ENCODE results near the gene XPO6. TPM values are rescaled to one million over a fixed set of nuclear protein-coding genes. Genes with fewer than 3 reads are reported as not detected.

Gene XPO6
- total RNA-seq, 1 experiment from 2014 or later, result 162 TPM

GRCh38 chr16:28105954-28106353 lies 105.8 kb downstream of the XPO6 start:
- Histone ChIP-seq H3K4me3 (replicated peaks in 1 of 2; ENCODE audit: low read depth in 1 of 2, low read length in 2 of 2) (no peak overlapping the region), H3K27ac (ENCODE audit: low read depth, low read length) (no peak overlapping the region), H3K9me2 (ENCODE audit: insufficient read depth) (no peaks in the 10 kb centered on the region), H3K4me1 (ENCODE audit: control insufficient read depth in 1 of 2, insufficient read depth in 2 of 2, low read length in 2 of 2) (no peaks in the 10 kb centered on the region), H2AFZ (ENCODE audit: low read depth, low read length, poor library complexity, severe bottlenecking) (no peak overlapping the region), H3K36me3 (ENCODE audit: control insufficient read depth in 1 of 2, insufficient read depth in 2 of 2, low read length in 2 of 2) (peaks cover 72 to 79% of the 10 kb centered on the region in 2 experiments), H3K9me3 (ENCODE audit: control insufficient read depth in 1 of 2, insufficient read depth in 1 of 2, low read depth in 1 of 2, low read length in 2 of 2) (no peaks in the 10 kb centered on the region), H4K20me1 (ENCODE audit: insufficient read depth) (peaks cover 7% of the 10 kb centered on the region; the same call in 1 of the 2 replicates), H3K9ac (ENCODE audit: low read length) (no peak overlapping the region), H3K27me3 (ENCODE audit: insufficient read depth, low read length) (no peaks in the 10 kb centered on the region), H3K4me2 (ENCODE audit: low read length) (no peak overlapping the region), H3K79me2 (ENCODE audit: insufficient read depth, low read length) (peaks cover 33% of the 10 kb centered on the region)
- DNase-seq (ENCODE audit: low read depth, low spot score) (no peak), ATAC-seq (no peak)
- RAD21 ChIA-PET (ENCODE audit: low non-redundant PET in 1 of 2, low total read pairs in 2 of 2, uncharacterized antibody in 2 of 2, unreplicated experiment in 2 of 2), result no interaction called here
- CTCF ChIA-PET, result no interaction called here
- intact Hi-C loops (cut with micrococcal nuclease), result no loop called here
- no peak for TF ChIP-seq MAX (IDR thresholded peaks at IDR 0.05)
- TF ChIP-seq EZH2 (IDR thresholded peaks at IDR 0.05), result no peak
- TF ChIP-seq POLR2A (IDR thresholded peaks at IDR 0.05; ENCODE audit: borderline replicate concordance, extremely low read depth, insufficient read depth, insufficient read length), result no peak
- TF ChIP-seq CEBPB (IDR thresholded peaks at IDR 0.05; ENCODE audit: low read depth), result no peak
- TF ChIP-seq REST (IDR thresholded peaks at IDR 0.05; ENCODE audit: low read depth), result no peak
- no peak for TF ChIP-seq ZNF274 (IDR thresholded peaks at IDR 0.05; ENCODE audit: low read depth, low read length)
- TF ChIP-seq ZBTB33 (IDR thresholded peaks at IDR 0.05; ENCODE audit: extremely low read depth, insufficient replicate concordance, low read length), result no peak
- TF ChIP-seq YY1 (IDR thresholded peaks at IDR 0.05; ENCODE audit: extremely low read depth, insufficient replicate concordance, low read depth, low read length), result no peak
- no peak for TF ChIP-seq SRF (IDR thresholded peaks at IDR 0.05; ENCODE audit: low read depth)
- no peak for TF ChIP-seq SP1 (IDR thresholded peaks at IDR 0.05; ENCODE audit: low read depth)
- TF ChIP-seq RAD21 (IDR thresholded peaks at IDR 0.05; ENCODE audit: low read depth), result no peak
- no peak for TF ChIP-seq CBX3 (IDR thresholded peaks at IDR 0.05; ENCODE audit: low read depth)
- no peak for TF ChIP-seq ZFX (IDR thresholded peaks at IDR 0.05)
- BruUV-seq (replicated peaks), result no TSS peak
- POLR2A ChIA-PET, result no interaction called here

Measured in HCT116 (cell line).